Measurements from ENCODE around the gene WNT7B. TPM values are rescaled to one million over a fixed set of nuclear protein-coding genes. Genes with fewer than 3 reads are reported as not detected.

The WNT7B gene
- total RNA-seq, 4 donors from 2014 or later: not detected

DNA sequence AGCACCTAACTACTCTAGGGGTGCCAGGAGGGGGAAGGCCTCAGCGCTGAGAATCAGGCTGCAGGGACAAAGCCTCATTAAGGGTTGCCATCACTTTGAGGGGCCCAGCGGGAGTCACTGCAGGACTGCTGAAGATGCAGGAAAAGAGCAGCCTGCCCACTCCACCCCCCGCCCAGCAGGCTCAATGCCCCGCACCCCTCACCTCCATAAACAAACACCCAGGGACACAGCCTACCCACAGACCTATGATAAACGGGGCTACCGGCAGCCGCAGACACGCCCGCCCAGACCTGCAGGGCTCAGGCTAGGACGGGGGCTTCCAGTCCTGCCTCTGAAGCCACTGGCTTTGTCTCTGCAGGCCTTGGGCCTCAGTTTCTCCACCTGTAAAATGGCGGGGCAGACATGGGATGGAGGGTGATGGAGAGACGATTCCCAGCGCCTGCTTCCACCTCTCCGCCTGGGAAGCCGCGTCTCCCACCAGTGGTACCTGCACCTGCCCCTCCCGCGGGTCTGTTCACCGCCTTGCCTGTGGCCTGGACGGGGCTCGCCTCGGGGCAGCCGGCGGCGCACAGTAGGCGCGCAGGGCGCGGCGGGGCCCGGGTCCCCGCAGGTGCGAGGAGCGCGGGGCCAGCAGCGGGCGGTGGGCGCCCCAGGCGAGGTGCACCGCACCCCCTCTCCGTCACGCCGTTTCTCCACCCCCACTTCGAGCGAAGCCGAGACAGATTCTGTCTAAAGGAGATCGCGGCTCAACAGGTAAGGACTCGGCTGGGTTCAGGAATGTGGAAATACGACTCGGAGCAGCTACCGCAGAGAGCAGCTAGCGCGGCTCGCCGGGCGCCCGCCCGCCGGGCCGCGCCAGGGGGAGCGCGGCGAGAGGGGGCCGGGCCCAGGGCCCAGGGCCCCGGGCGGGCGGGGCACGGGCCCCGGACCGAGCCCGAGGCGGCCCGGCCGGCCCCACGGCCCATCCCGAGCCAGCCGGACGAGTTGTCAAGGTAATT, 1.5 kb downstream of the WNT7B start:
- no peak for DNase-seq (ENCODE audit: low spot score in 2 of 2)
- no peaks in the 10 kb centered on the region for H3K9me3 ChIP-seq
- H3K36me3 ChIP-seq: no peaks in the 10 kb centered on the region
- peaks cover 5 to 83% of the 10 kb centered on the region in 2 donors for H3K27me3 ChIP-seq
- no peak overlapping the region for H3K27ac ChIP-seq
- peaks cover 0 to 71% (median 21%) of the 10 kb centered on the region in 4 donors for H3K4me1 ChIP-seq
- peak overlapping the region in 1 of 4 donors; percentile 32 for H3K4me3 ChIP-seq
- no peak for TF ChIP-seq POLR2A (IDR thresholded peaks at IDR 0.05)
- no peak for TF ChIP-seq CTCF (IDR thresholded peaks at IDR 0.05)
- TF ChIP-seq EP300 (IDR thresholded peaks at IDR 0.05): no peak
- WGBS, 2 donors: 2% methylated on average over 38 to 59 of the region's 80 CpGs

GRCh38 chr22:45974498-45974897, 2.5 kb downstream of the WNT7B start:
- whole genome bisulfite sequencing, 2 donors: 20 to 30% methylated on average over 4 of the region's 4 CpGs
- peaks cover 5 to 83% of the 10 kb centered on the region in 2 donors for H3K27me3 ChIP-seq

DNA sequence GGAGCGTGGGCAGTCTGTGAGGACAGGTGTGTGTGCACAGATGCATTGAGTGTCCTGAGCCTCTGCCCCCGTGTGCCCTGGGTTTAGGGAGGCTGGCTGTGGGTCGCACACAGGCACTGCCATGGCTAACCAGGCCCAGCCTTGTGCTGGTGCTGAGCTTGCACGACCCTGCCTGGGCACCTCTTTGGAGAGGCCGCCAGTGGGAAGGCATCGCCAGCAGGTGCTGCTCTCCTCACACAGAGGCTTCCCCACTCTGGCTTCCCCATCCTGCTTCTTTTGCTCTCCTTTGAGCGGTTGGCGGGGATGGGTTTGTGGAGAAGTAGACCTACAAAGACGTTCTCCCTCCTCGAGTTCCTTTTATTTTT, 4.1 kb downstream of the WNT7B start:
- no peak for TF ChIP-seq POLR2A (IDR thresholded peaks at IDR 0.05)
- TF ChIP-seq EP300 (IDR thresholded peaks at IDR 0.05): no peak
- no peak for TF ChIP-seq CTCF (IDR thresholded peaks at IDR 0.05)
- no peak for DNase-seq (ENCODE audit: low spot score in 2 of 2)
- H3K27me3 ChIP-seq: peaks cover 5 to 88% of the 10 kb centered on the region in 2 donors
- H3K4me1 ChIP-seq: peaks cover 0 to 56% (median 10%) of the 10 kb centered on the region in 4 donors
- H3K27ac ChIP-seq: no peak overlapping the region
- no peaks in the 10 kb centered on the region for H3K9me3 ChIP-seq
- 70 to 74% methylated on average over 7 to 10 of the region's 10 CpGs for WGBS, 2 donors
- no peaks in the 10 kb centered on the region for H3K36me3 ChIP-seq
- no peak overlapping the region for H3K4me3 ChIP-seq

More at GRCh38 chr22:45974498-45974897, 2.5 kb downstream of the WNT7B start:
- Histone ChIP-seq H3K4me3 (no peak overlapping the region), H3K9me3 (no peaks in the 10 kb centered on the region), H3K27ac (no peak overlapping the region), H3K36me3 (no peaks in the 10 kb centered on the region), H3K4me1 (peaks cover 0 to 72% (median 21%) of the 10 kb centered on the region in 4 donors)
- TF ChIP-seq CTCF (IDR thresholded peaks at IDR 0.05): no peak
- no peak for TF ChIP-seq POLR2A (IDR thresholded peaks at IDR 0.05)
- TF ChIP-seq EP300 (IDR thresholded peaks at IDR 0.05): no peak
- DNase-seq (ENCODE audit: low spot score in 2 of 2): no peak

DNA sequence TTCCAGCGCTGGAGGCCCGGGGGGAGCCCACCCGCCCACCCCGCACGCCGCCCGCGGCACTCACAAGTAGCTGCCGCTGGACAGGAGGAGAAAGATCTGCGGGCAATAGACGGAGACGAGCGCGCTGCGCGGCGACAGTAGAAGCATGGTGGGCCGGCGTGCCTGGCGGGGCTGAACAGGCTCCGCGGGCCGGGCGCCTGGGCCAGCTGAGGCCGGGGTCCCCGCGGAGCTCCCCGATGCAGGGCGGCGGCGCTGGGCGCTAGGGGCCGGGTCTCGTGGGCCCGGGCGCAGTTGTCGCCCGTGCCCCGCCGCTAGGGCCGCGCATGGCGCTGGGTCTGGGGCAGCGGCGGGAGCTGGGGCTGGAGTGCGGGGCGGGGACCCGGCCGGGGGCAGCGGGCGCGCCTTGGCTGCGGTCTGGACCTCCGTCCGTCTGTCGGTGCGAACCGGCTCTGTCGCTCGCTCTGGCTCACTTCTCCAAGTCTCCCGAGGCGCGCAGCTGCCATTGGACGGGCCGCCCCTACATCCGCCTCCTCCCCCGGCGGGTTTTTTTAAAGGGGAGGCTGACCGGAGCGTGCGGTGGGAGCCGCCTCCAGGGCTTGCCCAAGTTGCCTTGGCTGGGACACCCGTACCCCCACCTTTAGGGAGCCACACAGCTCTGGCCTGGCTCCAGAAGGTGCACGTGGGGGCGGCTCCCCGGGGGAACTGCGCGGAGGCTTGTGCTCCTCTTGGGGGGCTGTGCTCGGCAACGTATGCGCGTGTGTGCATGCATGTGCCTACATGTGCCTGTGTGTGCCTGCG, 4.7 kb downstream of the WNT7B start:
- no peaks in the 10 kb centered on the region for H3K9me3 ChIP-seq
- no peak for DNase-seq (ENCODE audit: low spot score in 2 of 2)
- peaks cover 5 to 88% of the 10 kb centered on the region in 2 donors for H3K27me3 ChIP-seq
- no peaks in the 10 kb centered on the region for H3K36me3 ChIP-seq
- no peak overlapping the region for H3K27ac ChIP-seq
- H3K4me1 ChIP-seq: peaks cover 0 to 51% (median 10%) of the 10 kb centered on the region in 4 donors
- no peak for TF ChIP-seq POLR2A (IDR thresholded peaks at IDR 0.05)
- no peak overlapping the region for H3K4me3 ChIP-seq
- WGBS, 2 donors: 7 to 17% methylated on average over 36 to 47 of the region's 83 CpGs

DNA sequence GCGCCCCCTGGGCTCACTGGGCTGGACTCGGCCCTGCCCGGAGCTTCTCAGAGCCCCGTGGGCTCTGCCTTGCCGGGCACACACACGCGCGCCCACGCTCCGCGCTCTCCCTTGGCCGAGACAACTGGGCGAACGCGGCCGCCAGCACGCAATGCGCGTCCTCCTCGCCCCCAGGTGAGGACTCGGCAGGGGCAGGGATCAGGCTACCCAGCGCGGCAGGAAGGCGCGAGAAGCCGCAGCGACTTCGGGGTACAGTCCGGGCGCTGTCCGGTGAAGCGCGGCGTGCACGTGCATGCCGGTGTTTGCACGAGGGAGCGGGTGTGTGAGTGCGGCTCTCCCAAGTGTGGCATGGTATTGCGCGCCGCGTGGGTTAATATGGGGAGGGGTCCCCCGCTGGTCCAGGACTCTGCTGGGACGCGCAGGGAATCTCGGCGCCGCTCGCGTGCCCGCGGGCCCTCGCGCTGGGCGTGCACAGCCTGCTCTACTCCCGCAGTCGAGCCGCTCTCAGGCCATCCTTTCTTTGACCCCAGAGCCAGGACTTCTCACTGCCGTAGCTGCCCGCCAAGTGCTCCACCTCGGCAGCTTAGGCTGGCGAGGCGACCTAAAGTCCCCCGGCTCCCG, 5.4 kb downstream of the WNT7B start:
- no peaks in the 10 kb centered on the region for H3K9me3 ChIP-seq
- DNase-seq (ENCODE audit: low spot score in 2 of 2): no peak
- H3K4me3 ChIP-seq: peak overlapping the region in 1 of 4 donors; percentile 6
- H3K27me3 ChIP-seq: peaks cover 5 to 90% of the 10 kb centered on the region in 2 donors
- 0 to 4% methylated on average over 6 to 64 of the region's 66 CpGs for WGBS, 2 donors
- TF ChIP-seq POLR2A (IDR thresholded peaks at IDR 0.05) (no peak), EP300 (IDR thresholded peaks at IDR 0.05) (no peak), CTCF (IDR thresholded peaks at IDR 0.05) (no peak)
- no peaks in the 10 kb centered on the region for H3K36me3 ChIP-seq
- H3K27ac ChIP-seq: no peak overlapping the region
- H3K4me1 ChIP-seq: peaks cover 0 to 51% (median 9%) of the 10 kb centered on the region in 4 donors
